RPMI7951 (cell line): ENCODE data around the gene LRRC27. TPM values are rescaled to one million over a fixed set of nuclear protein-coding genes. Genes with fewer than 3 reads are reported as not detected.

Source experiments
- DNase-seq: peaks from one replicate; pipeline ENCODE4 v3.0.0-alpha.2; 2012; ENCODE audit warnings: low read depth
- total RNA-seq: library from RNA; depleted of rRNA; stranded (reverse); fragments of >200 nt; shearing (Covaris generic); gene quantifications from 2 replicates; pipeline ENCODE4 v1.2.3, GENCODE V29; 2014

The LRRC27 gene
- total RNA-seq, 1 experiment from 2014 or later = 4.3 TPM

DNA sequence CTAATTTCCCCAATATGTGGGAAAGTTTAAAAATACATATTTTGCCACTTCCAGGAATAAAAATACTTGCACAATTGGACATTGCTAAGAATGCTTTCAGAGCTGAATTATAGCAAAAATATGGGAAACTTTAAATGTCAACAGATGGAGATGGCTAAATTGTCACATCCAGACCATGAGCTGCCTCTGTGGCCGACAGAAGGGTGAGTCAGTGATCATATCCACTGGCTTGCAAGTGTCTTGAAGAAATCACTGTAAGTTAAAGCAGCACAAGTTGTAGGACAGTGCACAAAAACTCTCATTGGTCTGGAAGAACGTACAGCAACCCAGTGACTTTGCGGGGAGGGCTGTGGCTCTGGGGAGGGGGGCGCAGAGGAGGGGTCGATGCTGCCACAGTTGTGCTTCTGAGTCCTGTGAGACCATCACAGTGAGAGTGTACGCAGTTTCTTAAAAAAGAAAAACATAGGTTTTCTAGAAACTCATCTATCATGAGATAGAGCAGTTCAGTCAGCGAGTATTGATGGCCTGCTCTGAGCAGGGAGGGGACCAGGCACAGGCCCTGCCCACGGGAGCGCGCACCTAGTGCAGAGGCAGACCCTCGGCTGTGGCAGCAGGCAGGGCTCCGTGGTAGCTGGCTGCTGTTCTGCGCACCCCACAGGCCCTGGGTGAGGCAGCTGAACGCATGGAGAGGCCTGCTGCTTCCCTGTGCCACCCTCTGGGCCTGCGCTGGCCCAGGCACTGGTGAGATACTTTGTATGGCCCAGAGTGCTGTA lies 25.5 kb downstream of the LRRC27 start:
- DNase-seq = no peak

GRCh38 chr10:132359305-132360040 lies 27.5 kb downstream of the LRRC27 start:
- DNase-seq = no peak

DNA sequence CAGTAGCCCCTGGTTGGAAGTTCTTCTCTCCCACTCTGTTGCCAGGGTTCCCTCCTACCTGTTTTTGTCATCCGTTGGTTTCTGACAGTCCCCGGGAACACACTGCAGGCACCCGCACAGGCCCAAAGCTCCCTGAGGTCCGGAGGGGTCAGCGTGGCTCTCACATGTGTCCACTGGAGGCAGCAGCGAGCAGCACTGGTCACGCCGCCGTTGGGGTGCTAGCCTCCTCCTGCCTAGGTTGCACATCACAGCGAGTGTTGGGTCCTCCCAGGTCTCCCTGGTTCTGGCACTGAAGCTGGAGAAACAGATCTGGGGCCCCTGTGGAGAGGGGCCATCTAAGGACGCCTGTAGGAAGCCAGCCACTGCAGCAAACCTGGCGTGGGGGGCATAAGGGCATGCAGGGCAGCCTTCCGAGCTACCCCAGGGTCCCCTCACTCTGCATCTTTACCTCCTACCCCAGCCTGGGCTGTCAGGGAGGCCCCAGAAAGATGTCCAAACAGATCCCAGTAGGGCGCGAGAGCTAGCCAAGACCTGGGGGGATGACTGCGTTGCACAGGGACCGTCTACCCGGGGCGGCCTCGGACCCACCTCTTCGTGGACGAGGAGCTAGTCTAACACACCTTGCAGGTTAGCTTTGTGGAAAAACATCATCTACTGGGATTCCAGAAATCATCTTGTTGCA lies 28.9 kb downstream of the LRRC27 start:
- DNase-seq = no peak

- no peak for DNase-seq
Observed at GRCh38 chr10:132361581-132362101, 29.6 kb downstream of the LRRC27 start.

DNA sequence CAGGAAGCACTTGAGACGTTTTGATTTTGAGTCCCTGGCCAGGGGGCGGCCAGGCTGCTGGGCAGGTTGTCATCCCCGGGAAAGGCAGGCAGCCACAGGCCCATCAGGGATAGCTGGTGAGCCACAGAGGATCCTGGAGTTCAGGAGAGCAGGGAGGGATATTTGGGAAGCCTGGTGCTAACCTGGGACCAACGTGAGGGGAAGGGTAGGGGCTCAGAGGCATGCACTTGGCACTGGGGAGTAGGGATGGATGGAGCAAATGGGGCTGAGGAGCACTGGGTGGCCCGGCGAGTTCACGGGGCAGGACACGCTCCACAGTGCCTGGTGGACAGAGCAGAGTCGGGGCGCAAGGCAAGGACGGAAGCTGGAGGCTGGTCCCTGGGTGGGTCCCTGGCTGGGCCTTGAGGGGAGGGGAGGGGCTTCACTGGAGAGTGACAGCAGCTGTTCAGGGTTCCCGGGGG lies 30.2 kb downstream of the LRRC27 start:
- no peak for DNase-seq

- DNase-seq = no peak
Observed at GRCh38 chr10:132363376-132363775, 31.4 kb downstream of the LRRC27 start.

- DNase-seq = no peak
Observed at GRCh38 chr10:132363921-132364593, 32.1 kb downstream of the LRRC27 start.

DNA sequence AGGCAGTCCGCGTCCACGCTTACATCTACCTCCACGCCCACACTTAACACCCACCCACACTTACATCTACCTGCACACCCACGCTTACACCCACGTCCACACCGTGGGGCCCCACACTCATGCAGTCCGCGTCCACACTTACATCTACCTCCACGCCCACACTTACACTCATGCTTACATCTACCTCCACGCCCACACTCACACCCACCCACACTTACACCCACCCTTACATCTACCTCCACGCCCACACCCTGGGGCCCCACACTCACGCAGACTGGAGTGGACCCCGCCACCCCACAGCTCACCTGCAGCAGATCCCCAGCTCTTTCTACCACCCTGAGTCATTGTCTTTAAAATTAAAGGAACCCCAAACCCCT lies 32.6 kb downstream of the LRRC27 start:
- no peak for DNase-seq

DNA sequence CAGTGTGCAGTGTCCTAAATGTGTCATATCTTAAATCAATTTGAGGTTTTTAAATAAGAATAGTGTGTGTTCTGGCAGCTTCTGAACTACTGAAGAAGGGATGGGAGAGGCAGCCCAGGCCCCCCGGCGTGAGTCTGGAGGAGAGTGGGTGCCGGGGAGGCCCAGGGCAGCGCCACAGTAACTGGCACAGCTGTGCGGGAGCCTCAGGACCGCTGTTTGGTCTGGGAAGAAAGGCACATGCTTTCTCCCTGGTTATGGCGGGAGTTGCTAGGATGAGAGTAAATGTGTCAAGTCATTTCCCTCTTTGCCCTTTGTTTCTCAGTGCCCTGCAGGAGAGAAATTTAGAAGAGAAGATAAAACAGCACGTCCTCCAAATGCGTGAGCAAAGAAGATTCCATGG lies 33.1 kb downstream of the LRRC27 start:
- no peak for DNase-seq

DNA sequence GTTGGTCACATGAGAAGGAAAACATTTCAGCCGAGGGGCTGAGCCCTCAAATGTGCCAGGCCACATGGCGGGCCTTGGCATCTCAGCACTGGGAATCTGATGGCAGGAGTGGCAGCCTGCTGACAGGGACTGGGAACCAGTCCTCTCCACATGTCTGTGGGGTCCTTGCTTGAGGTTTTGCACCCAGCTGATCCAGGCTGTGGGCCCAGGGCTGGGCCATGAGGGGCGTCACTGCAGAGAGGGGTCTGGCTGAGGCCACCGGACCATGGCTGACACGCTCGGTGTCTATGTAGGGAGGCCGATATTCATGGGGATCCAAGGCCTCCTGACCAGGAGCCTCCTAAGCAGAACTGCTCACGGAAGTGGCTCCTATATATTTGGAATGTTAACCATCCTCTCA lies 34.0 kb downstream of the LRRC27 start:
- no peak for DNase-seq

DNA sequence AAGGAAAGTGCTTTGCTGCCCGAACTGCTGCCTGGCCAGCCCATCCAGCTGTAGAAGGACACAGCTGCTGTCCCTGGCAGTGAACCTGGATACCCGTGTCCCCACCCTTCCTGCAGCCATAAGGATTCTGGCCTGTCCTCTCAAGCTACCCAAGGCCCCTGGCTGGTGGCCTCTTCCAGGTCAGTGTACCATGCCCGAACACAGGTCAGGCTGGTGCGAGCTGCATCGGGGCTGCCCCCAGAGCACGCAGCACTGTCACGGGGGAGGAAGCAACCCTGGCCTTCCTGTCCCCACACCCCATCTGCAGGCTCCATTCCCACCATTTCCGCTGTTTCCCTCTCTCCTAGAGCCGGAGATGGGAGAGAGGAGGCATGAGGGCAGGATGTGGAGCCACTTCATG lies 34.5 kb downstream of the LRRC27 start:
- DNase-seq = no peak

DNA sequence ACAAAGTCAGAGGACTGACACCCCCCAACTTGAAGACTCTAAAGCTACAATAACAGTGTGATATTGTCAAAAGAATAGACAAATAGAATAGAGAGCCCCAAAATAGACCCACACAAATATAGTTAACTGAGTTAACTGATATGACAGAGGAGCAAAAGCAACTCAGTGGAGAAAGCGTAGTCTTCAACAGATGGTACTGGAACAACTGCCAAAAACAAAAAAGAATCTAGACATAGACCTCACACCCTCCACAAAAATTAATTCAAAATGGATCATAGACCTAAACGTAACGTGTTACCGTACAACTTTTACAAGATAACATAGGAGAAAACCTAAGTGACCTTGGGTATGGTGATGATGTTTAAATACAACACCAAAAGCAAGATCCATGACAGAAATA lies 36.4 kb downstream of the LRRC27 start:
- no peak for DNase-seq

DNA sequence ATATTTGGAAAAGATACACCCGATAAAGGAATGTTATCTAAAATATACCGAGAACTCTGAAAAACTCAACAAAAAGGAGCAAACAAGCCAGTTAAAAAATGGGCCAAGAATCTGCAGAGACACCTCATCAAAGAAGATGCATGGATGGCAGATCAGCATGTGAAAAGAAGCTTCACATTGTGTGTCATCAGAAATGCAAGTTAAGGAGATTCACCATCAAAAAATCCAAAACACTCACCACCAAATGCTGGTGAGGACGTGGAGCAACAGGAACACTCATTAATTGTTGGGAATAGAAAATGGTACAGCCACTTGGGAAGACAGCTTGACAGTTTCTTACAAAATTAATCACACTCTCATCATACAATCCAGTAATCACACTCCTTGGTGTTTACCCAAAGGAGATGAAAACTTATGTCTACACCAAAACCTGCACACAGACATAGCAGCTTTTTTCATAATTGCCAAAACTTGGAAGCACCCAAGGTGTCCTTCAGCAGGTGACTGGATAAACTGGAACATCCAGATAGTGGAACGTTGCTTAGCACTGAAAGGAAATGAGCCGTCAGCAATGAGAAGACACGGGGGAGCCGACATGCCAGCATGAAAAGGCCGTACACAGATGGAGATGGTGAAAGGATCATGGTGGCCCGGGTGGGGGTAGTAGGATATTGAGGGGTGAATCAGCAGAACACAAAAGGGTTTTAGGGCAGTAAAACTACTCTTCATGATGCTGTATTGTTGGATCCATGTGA lies 37.1 kb downstream of the LRRC27 start:
- DNase-seq = no peak

- DNase-seq = no peak
Observed at GRCh38 chr10:132369636-132370185, 37.7 kb downstream of the LRRC27 start.

DNA sequence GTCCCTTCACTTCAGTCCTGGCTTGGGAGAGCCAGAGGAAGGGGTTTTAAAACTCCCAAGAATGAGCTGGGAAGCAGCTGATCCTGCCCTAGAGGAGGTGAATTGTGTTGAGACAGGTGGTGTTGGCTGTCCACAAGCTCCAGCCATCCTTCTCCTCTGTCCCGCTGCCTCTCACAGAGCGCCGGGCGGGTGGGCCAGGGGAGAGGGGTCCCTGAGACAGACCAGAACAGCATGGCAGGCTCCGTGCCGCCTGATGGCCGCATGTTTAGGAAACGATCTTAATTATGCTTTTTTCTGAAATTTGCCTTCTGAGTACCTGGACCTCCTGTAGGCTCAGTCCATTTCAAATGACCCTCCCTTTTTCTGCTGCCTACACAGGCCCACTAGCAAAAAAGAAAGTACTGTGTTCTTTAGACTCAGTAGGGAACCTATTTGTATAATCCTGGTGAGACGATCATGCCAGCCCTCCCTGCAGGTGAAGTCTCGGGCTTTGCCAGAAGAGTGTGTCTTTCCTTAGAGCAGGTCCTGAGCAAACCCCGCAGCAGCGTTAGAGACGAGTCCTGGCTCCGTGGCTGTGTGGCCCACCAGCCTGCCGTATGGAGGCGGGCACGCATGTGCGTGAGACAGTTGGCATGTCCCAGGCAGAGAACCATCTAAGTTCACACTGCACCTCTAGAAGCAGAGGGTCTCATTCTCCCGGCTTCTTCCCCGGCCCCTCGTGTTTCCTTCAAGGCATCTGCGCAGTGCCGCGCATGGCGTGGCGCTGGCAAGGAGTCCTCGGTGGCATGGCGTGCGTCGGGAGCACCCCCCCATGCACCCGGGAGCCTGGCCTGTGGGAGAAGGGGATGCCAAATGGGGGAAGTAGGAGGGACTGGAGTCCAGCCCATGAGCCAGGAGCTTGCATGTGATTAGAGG lies 38.7 kb downstream of the LRRC27 start:
- DNase-seq = no peak

DNA sequence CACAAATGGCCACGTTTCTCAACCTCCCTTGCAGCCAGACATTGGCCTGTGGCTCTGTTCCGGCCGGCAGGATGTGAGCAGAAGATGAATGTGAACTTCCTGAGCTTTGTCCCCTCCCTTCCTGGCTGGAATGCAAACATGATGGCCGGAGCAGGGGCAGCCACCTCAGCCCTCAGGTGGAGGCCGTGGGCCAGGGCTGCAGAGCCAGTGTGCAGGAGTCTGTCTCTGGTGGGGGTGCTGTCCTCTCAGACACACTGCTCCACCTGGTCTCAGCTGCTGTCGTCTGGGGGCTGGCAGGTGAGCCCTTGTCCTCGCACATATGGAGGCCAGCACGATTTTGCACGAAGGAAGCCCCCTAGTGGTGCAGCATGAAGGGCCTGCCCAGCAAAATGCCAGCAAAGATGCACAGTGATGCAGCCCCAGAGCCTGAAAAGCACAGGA lies 39.7 kb downstream of the LRRC27 start:
- DNase-seq = no peak

DNA sequence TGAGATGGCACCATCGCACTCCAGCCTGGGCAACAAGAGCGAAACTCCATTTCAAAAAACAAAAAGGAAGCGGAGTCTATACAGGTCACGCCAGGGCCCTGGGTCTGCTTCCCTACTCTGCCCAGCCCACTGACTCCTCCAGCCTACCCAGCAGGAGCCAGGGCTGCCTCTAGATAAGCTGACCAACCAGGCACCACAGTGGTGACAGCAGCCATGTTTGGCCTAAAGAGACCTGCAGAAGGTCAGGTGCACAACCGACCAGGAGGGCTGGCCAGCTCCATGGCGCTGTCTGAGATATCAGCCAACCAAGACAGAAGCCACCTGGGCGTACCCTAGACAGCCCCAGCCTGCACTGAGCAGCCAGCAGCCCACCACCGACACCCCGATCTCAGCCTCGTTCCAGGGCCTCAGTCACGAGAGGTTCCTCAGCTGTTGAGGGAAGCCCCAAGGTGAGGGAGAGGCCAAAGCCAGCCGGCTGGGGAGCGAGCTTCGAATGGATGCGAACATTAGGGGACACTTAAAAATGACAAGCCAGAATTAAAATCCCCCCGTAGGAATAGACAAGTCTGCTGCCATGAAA lies 40.6 kb downstream of the LRRC27 start:
- no peak for DNase-seq

- DNase-seq = no peak
Observed at GRCh38 chr10:132373241-132373955, 41.4 kb downstream of the LRRC27 start.

DNA sequence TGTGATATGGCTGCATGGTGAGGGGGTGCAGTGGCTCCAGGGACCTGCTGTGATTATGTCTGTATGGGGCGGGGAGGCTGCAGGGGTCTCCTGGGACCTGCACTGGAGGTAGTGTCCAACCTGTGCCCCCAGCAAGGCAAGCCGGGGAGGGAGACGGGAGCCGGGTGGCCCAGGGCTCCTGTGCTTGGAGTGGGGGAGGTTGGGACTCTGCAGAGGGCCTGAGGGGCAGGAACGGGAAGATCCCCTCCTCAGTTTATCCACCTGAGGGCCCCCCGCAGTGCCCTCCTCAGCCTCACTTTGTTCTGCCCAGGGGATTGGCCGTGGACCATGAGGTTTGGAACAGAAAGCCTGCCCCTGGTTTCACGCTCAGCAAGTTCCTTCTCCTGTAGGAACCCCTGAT lies 42.2 kb downstream of the LRRC27 start:
- no peak for DNase-seq
